Tibial artery (tissue), 4 donors: ENCODE measurements around the gene ISOC1.

Experiments used
- DNase-seq, 2 donors: peaks; one replicate each; pipeline ENCODE4 v3.0.0-alpha.2; 2019
- H3K27ac ChIP-seq, 2 donors: fragments of 200-600 bp; sonication (generic) in 1 of 2; 1 replicate in 1 of 2; 2 replicates in 1 of 2; pipeline ENCODE4 v1.5.1; 2018 to 2019; ENCODE audit warnings: mild to moderate bottlenecking in 1 of 2
- H3K27me3 ChIP-seq, 2 donors: fragments of 200-600 bp; sonication (generic) in 1 of 2; one replicate each; pipeline versions ENCODE4 v1.5.1 to v1.6.0; 2016 to 2019
- H3K36me3 ChIP-seq, 3 donors: fragments of 200-600 bp; sonication (generic) in 2 of 3; one replicate each; pipeline ENCODE4 v1.5.1; 2016 to 2019; ENCODE audit warnings: mild to moderate bottlenecking in 2 of 3
- H3K4me1 ChIP-seq, 4 donors: fragments of 200-600 bp; sonication (generic) in 2 of 4; 1 replicate in 3 of 4; 2 replicates in 1 of 4; pipeline ENCODE4 v1.5.1; 2016 to 2019
- H3K4me3 ChIP-seq, 2 donors: fragments of 200-600 bp; sonication (generic) in 1 of 2; 1 replicate in 1 of 2; 2 replicates in 1 of 2; pipeline ENCODE4 v1.5.1; 2018 to 2019; ENCODE audit warnings: mild to moderate bottlenecking in 2 of 2
- H3K9me3 ChIP-seq, 3 donors: fragments of 200-600 bp; sonication (generic) in 1 of 3; one replicate each; pipeline ENCODE4 v1.5.1; 2016 to 2019
- intact Hi-C: fragments of 100-400 bp; cut with DNase I; formaldehyde crosslinking; loops from one replicate; pipeline ENCODE4 v1.15.0; 2023; ENCODE audit warnings: low total_unique reads
- TF ChIP-seq, protein P1 (sequence below), 2 experiments: fragments of 200-600 bp in 1 of 2; fragments of 450-650 bp in 1 of 2; IDR thresholded peaks; one replicate each; pipeline ENCODE4 v1.5.1; 2017 to 2019; ENCODE audit warnings: antibody characterized with exemption in 2 of 2, mild to moderate bottlenecking in 1 of 2, moderate library complexity in 1 of 2

The ISOC1 gene

DNA sequence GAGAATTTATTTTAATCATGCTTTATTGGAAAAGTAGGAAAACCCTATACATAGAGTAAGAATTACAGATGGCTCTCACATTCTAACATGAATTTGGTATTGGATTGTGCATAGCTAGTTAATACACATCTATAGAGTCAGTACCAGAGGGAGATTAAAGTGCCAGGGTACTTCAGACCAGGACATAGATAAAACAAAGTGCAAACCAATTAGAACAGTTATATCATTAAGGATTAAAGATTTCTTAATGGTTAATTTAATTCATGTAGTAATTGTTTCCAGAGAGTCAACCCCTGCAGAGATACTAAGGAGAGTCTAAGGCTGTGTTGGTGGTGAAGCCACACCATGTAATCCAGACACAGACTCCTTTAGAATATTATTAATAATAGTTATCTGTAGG lies 8.8 kb downstream of the ISOC1 start:
- Histone ChIP-seq H3K27ac (no peak overlapping the region), H3K36me3 (peaks cover 4 to 14% (median 10%) of the 10 kb centered on the region in 3 donors), H3K27me3 (no peaks in the 10 kb centered on the region), H3K4me3 (no peak overlapping the region), H3K4me1 (no peaks in the 10 kb centered on the region), H3K9me3 (no peaks in the 10 kb centered on the region)
- DNase-seq = no peak
- TF ChIP-seq, protein P1, sequence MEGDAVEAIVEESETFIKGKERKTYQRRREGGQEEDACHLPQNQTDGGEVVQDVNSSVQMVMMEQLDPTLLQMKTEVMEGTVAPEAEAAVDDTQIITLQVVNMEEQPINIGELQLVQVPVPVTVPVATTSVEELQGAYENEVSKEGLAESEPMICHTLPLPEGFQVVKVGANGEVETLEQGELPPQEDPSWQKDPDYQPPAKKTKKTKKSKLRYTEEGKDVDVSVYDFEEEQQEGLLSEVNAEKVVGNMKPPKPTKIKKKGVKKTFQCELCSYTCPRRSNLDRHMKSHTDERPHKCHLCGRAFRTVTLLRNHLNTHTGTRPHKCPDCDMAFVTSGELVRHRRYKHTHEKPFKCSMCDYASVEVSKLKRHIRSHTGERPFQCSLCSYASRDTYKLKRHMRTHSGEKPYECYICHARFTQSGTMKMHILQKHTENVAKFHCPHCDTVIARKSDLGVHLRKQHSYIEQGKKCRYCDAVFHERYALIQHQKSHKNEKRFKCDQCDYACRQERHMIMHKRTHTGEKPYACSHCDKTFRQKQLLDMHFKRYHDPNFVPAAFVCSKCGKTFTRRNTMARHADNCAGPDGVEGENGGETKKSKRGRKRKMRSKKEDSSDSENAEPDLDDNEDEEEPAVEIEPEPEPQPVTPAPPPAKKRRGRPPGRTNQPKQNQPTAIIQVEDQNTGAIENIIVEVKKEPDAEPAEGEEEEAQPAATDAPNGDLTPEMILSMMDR (IDR thresholded peaks at IDR 0.05) = no peak
- intact Hi-C loops = no loop called here

GRCh38 chr5:129104915-129105455 lies 10.4 kb downstream of the ISOC1 start:
- Histone ChIP-seq H3K4me1 (no peaks in the 10 kb centered on the region), H3K9me3 (no peaks in the 10 kb centered on the region), H3K36me3 (peaks cover 9 to 14% (median 10%) of the 10 kb centered on the region in 3 donors), H3K4me3 (no peak overlapping the region), H3K27ac (no peak overlapping the region), H3K27me3 (no peaks in the 10 kb centered on the region)
- DNase-seq = no peak
- TF ChIP-seq, protein P1 (IDR thresholded peaks at IDR 0.05) = no peak
- intact Hi-C loops = no loop called here

DNA sequence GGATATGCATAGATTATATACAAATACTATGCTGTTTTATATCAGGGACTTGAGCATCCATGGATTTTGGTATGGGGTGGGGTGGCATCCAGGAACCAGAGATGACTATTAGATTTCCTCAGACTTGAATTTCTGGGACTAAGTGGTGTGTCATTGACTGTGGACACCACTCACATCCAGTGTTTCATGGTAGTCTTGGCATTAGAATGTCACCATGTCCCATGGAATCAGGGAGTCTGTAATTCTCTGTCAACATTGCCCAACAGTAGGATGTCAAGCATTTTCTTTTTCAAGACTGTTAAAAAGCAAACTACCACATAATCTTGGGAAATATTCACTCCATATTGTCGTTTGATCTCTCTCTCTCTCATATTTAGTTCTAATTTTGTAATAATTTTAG lies 13.1 kb downstream of the ISOC1 start:
- H3K4me3 ChIP-seq = no peak overlapping the region
- no peak for DNase-seq
- no peaks in the 10 kb centered on the region for H3K27me3 ChIP-seq
- intact Hi-C loops = no loop called here
- no peak overlapping the region for H3K27ac ChIP-seq
- TF ChIP-seq, protein P1 (IDR thresholded peaks at IDR 0.05) = no peak
- peaks cover 10 to 14% (median 12%) of the 10 kb centered on the region in 3 donors for H3K36me3 ChIP-seq
- no peaks in the 10 kb centered on the region for H3K9me3 ChIP-seq
- H3K4me1 ChIP-seq = no peaks in the 10 kb centered on the region

GRCh38 chr5:129110742-129111141 lies 16.2 kb downstream of the ISOC1 start:
- Histone ChIP-seq H3K27ac (no peak overlapping the region), H3K27me3 (no peaks in the 10 kb centered on the region), H3K36me3 (peaks cover under 1 to 19% (median 14%) of the 10 kb centered on the region in 3 donors), H3K4me3 (no peak overlapping the region), H3K9me3 (no peaks in the 10 kb centered on the region), H3K4me1 (no peaks in the 10 kb centered on the region)
- TF ChIP-seq, protein P1 (IDR thresholded peaks at IDR 0.05) = no peak
- intact Hi-C loops = no loop called here
- DNase-seq = no peak

DNA sequence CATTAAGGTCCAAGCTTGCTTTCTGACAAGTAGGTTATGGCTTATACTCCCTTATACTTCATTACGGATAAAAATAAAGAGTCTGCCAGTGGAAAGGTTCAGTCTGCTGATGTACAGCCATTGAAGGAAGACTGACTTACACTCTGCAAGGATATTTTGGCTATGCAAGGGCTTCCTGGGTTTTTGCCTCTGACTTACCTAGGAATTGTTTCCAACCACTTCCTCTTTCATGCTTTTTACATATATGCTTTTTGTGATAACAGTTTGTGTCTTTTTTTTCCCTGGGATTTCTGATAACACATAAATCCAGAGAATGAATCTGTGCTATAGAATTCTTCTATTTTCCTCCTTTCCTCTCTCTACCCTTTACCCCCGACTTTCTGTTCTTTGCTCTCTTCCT lies 16.8 kb downstream of the ISOC1 start:
- DNase-seq = no peak
- H3K27ac ChIP-seq = no peak overlapping the region
- no peaks in the 10 kb centered on the region for H3K9me3 ChIP-seq
- H3K36me3 ChIP-seq = peaks cover 0 to 19% (median 14%) of the 10 kb centered on the region in 3 donors
- no peak overlapping the region for H3K4me3 ChIP-seq
- H3K27me3 ChIP-seq = no peaks in the 10 kb centered on the region
- TF ChIP-seq, protein P1 (IDR thresholded peaks at IDR 0.05) = no peak
- intact Hi-C loops = no loop called here
- no peaks in the 10 kb centered on the region for H3K4me1 ChIP-seq

GRCh38 chr5:129112295-129112694 lies 17.7 kb downstream of the ISOC1 start:
- peaks cover 0 to 15% (median 7%) of the 10 kb centered on the region in 3 donors for H3K36me3 ChIP-seq

More at GRCh38 chr5:129112295-129112694, 17.7 kb downstream of the ISOC1 start:
- DNase-seq = no peak
- intact Hi-C loops = no loop called here
- no peak overlapping the region for H3K4me3 ChIP-seq
- H3K4me1 ChIP-seq = no peaks in the 10 kb centered on the region
- H3K9me3 ChIP-seq = no peaks in the 10 kb centered on the region
- TF ChIP-seq, protein P1 (IDR thresholded peaks at IDR 0.05) = no peak
- no peaks in the 10 kb centered on the region for H3K27me3 ChIP-seq
- H3K27ac ChIP-seq = no peak overlapping the region
